Colon (tissue), 2 donors: Measurements from ENCODE around the gene CFL2.
"Not testable (repeated sequence)": the region's sequence is repeated elsewhere in the genome, so short reads cannot be mapped to it uniquely, and the experiment has no call there.

Experiments used
- FAIRE-seq: peaks from 2 replicates; lab custom pipeline; 2012; peaks lifted over from hg19 to GRCh38; lab: Jason Lieb, UNC
- donor health status: control.
- donor health status: control.

The CFL2 gene

GRCh38 chr14:34714320-34715126 is at the start of gene CFL2:
CFL2 (minus strand) TSS chr14:34714593; CDS start chr14:34714540, 53 bp downstream.
- no peak for FAIRE-seq

GRCh38 chr14:34755215-34755614 is 40.8 kb upstream of the CFL2 start:
- no peak for FAIRE-seq

- FAIRE-seq = no peak
These were observed 40.3 kb upstream of the CFL2 start for GRCh38 chr14:34754687-34755086.

- no peak for FAIRE-seq
These were observed 36.3 kb upstream of the CFL2 start for GRCh38 chr14:34750670-34751069.

GRCh38 chr14:34750233-34750632 is 35.8 kb upstream of the CFL2 start:
- FAIRE-seq = no peak

GRCh38 chr14:34749408-34749807 is 35.0 kb upstream of the CFL2 start:
- FAIRE-seq = no peak

GRCh38 chr14:34742270-34743115 is 28.1 kb upstream of the CFL2 start:
- FAIRE-seq = peak; percentile 10

- FAIRE-seq = no peak
These were observed 27.4 kb upstream of the CFL2 start for GRCh38 chr14:34741840-34742239.

- not testable (repeated sequence) for FAIRE-seq
These were observed 25.7 kb upstream of the CFL2 start for GRCh38 chr14:34740139-34740538.

- FAIRE-seq = not testable (repeated sequence)
These were observed 22.7 kb upstream of the CFL2 start for GRCh38 chr14:34737079-34737478.

GRCh38 chr14:34733245-34733644 is 18.9 kb upstream of the CFL2 start:
- FAIRE-seq = no peak

- FAIRE-seq = no peak
These were observed 18.4 kb upstream of the CFL2 start for GRCh38 chr14:34732802-34733201.

GRCh38 chr14:34723867-34724266 is 9.5 kb upstream of the CFL2 start:
- FAIRE-seq = no peak

GRCh38 chr14:34722723-34723545 is 8.5 kb upstream of the CFL2 start:
- no peak for FAIRE-seq

GRCh38 chr14:34721129-34721528 is 6.7 kb upstream of the CFL2 start:
- no peak for FAIRE-seq

- no peak for FAIRE-seq
These were observed 4.4 kb upstream of the CFL2 start for GRCh38 chr14:34718750-34719304.

GRCh38 chr14:34715127-34715863 is 902 bp upstream of the CFL2 start:
- no peak for FAIRE-seq

- no peak for FAIRE-seq
These were observed 593 bp downstream of the CFL2 start for GRCh38 chr14:34713681-34714319.

GRCh38 chr14:34713122-34713680 is 1.2 kb downstream of the CFL2 start:
- FAIRE-seq = no peak
